ENCODE measurements around the gene VEZT.
"Not testable (repeated sequence)": the region's sequence is repeated elsewhere in the genome, so short reads cannot be mapped to it uniquely, and the experiment has no call there.

- not testable (repeated sequence) for TF ChIP-seq ZNF8 (CRISPR knock-in tag; IDR thresholded peaks at IDR 0.05); ARNTL (CRISPR knock-in tag; IDR thresholded peaks at IDR 0.05; ENCODE audit: borderline replicate concordance, low read depth); TOX (CRISPR knock-in tag; IDR thresholded peaks at IDR 0.05; ENCODE audit: borderline replicate concordance); TCF4 (CRISPR knock-in tag; IDR thresholded peaks at IDR 0.05; ENCODE audit: borderline replicate concordance); ZC3H10 (CRISPR knock-in tag; IDR thresholded peaks at IDR 0.05); PPARA (CRISPR knock-in tag; IDR thresholded peaks at IDR 0.05; ENCODE audit: borderline replicate concordance); CREB5 (CRISPR knock-in tag; IDR thresholded peaks at IDR 0.05; ENCODE audit: low read depth); TSHZ2 (CRISPR knock-in tag; IDR thresholded peaks at IDR 0.05); ZNF565 (CRISPR knock-in tag; conservative IDR thresholded peaks at IDR 0.05; ENCODE audit: low read depth); PATZ1 (CRISPR knock-in tag; IDR thresholded peaks at IDR 0.05; ENCODE audit: borderline replicate concordance); OSR1 (CRISPR knock-in tag; IDR thresholded peaks at IDR 0.05); ZFP30 (CRISPR knock-in tag; IDR thresholded peaks at IDR 0.05); POU6F1 (CRISPR knock-in tag; IDR thresholded peaks at IDR 0.05; ENCODE audit: borderline replicate concordance, low read depth); CSDC2 (CRISPR knock-in tag; IDR thresholded peaks at IDR 0.05)
Measured at GRCh38 chr12:95234187-95234586, 16.6 kb downstream of the VEZT start.

Measured in SK-N-SH treated with all-trans-retinoic acid at 6 μM for 48 hours (cell line).